ENCODE measurements around the gene PIK3R2.

PIK3R2 gene

DNA sequence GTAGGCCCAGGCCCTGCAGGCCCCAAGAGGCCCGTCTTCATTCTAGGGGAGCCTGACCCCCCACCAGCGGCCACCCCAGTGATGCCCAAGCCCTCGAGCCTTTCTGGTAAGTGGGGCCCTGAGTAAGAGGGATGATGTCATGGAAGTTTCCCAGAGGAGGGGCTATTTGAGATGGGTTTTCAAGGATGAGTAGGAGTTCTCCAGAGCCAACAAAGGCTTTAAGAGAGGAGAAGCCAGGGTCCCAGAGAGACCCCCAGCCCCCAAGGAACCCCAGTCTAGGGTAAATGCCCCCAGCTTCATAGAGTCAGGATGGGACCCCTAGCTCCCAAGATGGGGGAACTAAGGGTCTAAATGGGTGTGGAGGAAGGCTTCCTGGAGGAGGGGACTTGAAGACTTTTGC, 9.1 kb upstream of the PIK3R2 start:
- no peak for DNase-seq (ENCODE audit: low read depth in 2 of 2)
- no peak overlapping the region for H3K4me3 ChIP-seq (replicated peaks in 1 of 2; ENCODE audit: low read depth in 2 of 2, low read length in 2 of 2)
- TF ChIP-seq, protein P1, sequence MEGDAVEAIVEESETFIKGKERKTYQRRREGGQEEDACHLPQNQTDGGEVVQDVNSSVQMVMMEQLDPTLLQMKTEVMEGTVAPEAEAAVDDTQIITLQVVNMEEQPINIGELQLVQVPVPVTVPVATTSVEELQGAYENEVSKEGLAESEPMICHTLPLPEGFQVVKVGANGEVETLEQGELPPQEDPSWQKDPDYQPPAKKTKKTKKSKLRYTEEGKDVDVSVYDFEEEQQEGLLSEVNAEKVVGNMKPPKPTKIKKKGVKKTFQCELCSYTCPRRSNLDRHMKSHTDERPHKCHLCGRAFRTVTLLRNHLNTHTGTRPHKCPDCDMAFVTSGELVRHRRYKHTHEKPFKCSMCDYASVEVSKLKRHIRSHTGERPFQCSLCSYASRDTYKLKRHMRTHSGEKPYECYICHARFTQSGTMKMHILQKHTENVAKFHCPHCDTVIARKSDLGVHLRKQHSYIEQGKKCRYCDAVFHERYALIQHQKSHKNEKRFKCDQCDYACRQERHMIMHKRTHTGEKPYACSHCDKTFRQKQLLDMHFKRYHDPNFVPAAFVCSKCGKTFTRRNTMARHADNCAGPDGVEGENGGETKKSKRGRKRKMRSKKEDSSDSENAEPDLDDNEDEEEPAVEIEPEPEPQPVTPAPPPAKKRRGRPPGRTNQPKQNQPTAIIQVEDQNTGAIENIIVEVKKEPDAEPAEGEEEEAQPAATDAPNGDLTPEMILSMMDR (IDR thresholded peaks at IDR 0.05; ENCODE audit: low read depth, low read length) = no peak

DNA sequence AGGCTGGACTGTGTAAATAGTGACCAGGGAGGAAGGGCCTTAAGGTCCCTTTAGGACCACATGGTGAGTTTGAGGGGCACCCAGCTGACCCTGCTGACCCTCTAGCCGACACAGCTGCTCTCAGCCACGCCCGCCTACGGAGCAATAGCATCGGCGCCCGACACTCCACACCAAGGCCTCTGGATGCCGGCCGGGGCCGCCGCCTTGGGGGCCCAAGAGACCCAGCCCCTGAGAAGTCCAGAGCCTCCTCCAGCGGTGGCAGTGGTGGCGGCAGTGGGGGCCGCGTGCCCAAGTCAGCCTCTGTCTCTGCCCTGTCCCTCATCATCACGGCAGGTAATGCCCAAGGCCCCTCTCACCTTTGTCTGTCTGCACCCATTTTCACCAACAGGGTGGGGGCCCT, 8.6 kb upstream of the PIK3R2 start:
- DNase-seq (ENCODE audit: low read depth in 2 of 2) = no peak
- TF ChIP-seq, protein P1 (IDR thresholded peaks at IDR 0.05; ENCODE audit: low read depth, low read length) = no peak
- H3K4me3 ChIP-seq (replicated peaks in 1 of 2; ENCODE audit: low read depth in 2 of 2, low read length in 2 of 2) = no peak overlapping the region

DNA sequence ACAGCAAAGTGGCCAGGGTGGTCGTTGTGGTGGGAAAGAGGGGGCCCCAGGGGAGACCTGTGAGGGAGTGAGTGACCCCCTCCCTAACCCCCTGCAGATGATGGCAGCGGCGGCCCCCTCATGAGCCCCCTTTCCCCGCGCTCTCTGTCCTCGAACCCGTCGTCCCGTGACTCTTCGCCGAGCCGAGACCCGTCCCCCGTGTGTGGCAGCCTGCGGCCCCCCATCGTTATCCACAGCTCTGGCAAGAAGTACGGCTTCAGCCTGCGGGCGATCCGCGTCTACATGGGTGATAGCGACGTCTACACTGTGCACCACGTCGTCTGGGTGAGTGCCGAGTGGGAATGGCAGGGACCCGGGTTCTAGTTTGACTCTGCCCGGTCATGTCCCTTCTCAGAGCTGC, 8.1 kb upstream of the PIK3R2 start:
- TF ChIP-seq, protein P1 (IDR thresholded peaks at IDR 0.05; ENCODE audit: low read depth, low read length) = no peak
- H3K4me3 ChIP-seq (replicated peaks in 1 of 2; ENCODE audit: low read depth in 2 of 2, low read length in 2 of 2) = no peak overlapping the region
- DNase-seq (ENCODE audit: low read depth in 2 of 2) = no peak

DNA sequence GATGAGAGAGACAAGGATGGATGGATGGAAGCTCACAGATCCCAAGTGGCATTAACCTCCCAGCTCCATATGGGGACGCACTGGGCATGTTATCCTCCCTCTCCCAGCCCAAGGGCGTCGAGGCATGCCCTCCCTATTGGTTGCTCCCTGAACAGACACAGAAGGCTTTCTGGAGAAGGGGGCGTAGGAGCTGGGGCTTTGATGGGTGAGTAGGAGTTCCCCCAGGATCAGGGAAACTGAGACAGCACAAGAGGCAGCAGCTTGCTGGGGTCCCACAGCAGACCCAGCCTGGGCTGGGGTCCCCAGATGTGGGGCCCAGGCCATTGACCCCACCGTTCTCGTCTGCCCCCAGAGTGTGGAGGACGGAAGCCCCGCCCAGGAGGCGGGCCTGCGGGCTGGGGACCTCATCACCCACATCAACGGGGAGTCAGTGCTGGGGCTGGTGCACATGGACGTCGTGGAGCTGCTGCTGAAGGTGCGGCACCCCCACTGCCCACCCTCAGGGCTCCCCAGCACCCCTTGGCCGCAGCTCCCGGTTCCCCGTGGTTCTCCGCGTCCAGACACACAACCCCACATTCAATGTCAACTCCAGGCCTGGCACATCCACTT, 7.5 kb upstream of the PIK3R2 start:
- DNase-seq (ENCODE audit: low read depth in 2 of 2) = no peak
- TF ChIP-seq, protein P1 (IDR thresholded peaks at IDR 0.05; ENCODE audit: low read depth, low read length) = no peak
- no peak overlapping the region for H3K4me3 ChIP-seq (replicated peaks in 1 of 2; ENCODE audit: low read depth in 2 of 2, low read length in 2 of 2)

DNA sequence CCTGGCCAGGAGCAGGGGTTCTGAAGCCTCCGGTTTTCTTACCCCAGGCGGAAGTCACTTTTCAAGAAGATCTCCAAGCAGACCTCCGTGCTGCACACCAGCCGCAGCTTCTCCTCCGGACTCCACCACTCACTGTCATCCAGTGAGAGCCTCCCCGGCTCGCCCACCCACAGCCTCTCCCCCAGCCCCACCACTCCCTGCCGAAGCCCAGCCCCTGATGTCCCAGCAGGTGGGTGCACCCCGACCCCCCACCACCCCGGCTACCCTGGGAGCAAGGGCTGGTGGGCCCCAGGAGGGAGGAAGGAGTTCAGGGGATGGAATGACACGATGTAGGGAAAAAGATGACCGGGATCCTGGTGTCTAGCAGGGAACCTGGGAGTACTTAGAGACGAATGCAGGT, 5.6 kb upstream of the PIK3R2 start:
- DNase-seq (ENCODE audit: low read depth in 2 of 2) = no peak
- H3K4me3 ChIP-seq (replicated peaks in 1 of 2; ENCODE audit: low read depth in 2 of 2, low read length in 2 of 2) = no peak overlapping the region
- TF ChIP-seq, protein P1 (IDR thresholded peaks at IDR 0.05; ENCODE audit: low read depth, low read length) = no peak

DNA sequence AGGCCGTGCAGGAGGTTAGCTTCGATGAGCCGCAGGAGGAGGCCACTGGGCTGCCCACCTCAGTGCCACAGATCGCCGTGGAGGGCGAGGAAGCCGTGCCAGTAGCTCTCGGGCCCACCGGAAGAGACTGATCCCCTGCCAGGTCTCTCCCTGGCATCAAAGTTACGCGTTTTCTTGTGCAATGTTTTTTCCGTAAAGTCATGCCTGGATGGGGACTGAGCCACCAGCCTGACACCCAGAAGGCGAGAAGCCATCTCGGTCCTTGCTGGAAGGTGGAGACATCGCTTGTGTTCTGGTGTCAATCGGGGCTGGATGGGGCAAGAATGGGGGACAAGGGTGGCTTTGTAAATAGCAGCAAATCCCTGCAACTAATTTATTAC, 3.4 kb upstream of the PIK3R2 start:
- TF ChIP-seq, protein P1 (IDR thresholded peaks at IDR 0.05; ENCODE audit: low read depth, low read length) = no peak
- DNase-seq (ENCODE audit: low read depth in 2 of 2) = no peak
- no peak overlapping the region for H3K4me3 ChIP-seq (replicated peaks in 1 of 2; ENCODE audit: low read depth in 2 of 2, low read length in 2 of 2)
